Subcutaneous abdominal adipose tissue (tissue), 5 donors: Measurements from ENCODE around the gene SULT4A1.

Experiments
- H3K27ac ChIP-seq: one replicate; pipeline ENCODE4 v1.7.0; 2013; ENCODE audit warnings: low read depth, mild to moderate bottlenecking, inconsistent platforms, low read length, moderate library complexity
- H3K27me3 ChIP-seq, 5 donors: one replicate each; pipeline ENCODE4 v1.7.0; 2013; ENCODE audit warnings: low read length in 5 of 5, inconsistent platforms in 1 of 5; ENCODE audit not compliant: control insufficient read depth in 5 of 5, insufficient read depth in 4 of 5
- H3K36me3 ChIP-seq, 5 donors: one replicate each; pipeline ENCODE4 v1.7.0; 2013; ENCODE audit warnings: low read length in 5 of 5; ENCODE audit not compliant: control insufficient read depth in 5 of 5, insufficient read depth in 5 of 5
- H3K4me1 ChIP-seq, 5 donors: one replicate each; pipeline ENCODE4 v1.7.0; 2013; ENCODE audit warnings: low read length in 5 of 5, mild to moderate bottlenecking in 3 of 5, moderate library complexity in 1 of 5; ENCODE audit not compliant: control insufficient read depth in 5 of 5, insufficient read depth in 5 of 5
- H3K4me3 ChIP-seq, 5 donors: one replicate each; pipeline ENCODE4 v1.7.0; 2013; ENCODE audit warnings: low read length in 5 of 5, low read depth in 1 of 5
- H3K9ac ChIP-seq, 5 donors: one replicate each; pipeline ENCODE4 v1.7.0; 2013; ENCODE audit warnings: low read length in 5 of 5, mild to moderate bottlenecking in 4 of 5, moderate library complexity in 3 of 5
- H3K9me3 ChIP-seq, 5 donors: one replicate each; pipeline ENCODE4 v1.7.0; 2013; ENCODE audit warnings: low read length in 5 of 5; ENCODE audit not compliant: control insufficient read depth in 5 of 5
- donor health status: healthy.
- donor health status: healthy.
- donor health status: healthy.
- donor health status: healthy.
- donor health status: healthy.

SULT4A1 gene

DNA sequence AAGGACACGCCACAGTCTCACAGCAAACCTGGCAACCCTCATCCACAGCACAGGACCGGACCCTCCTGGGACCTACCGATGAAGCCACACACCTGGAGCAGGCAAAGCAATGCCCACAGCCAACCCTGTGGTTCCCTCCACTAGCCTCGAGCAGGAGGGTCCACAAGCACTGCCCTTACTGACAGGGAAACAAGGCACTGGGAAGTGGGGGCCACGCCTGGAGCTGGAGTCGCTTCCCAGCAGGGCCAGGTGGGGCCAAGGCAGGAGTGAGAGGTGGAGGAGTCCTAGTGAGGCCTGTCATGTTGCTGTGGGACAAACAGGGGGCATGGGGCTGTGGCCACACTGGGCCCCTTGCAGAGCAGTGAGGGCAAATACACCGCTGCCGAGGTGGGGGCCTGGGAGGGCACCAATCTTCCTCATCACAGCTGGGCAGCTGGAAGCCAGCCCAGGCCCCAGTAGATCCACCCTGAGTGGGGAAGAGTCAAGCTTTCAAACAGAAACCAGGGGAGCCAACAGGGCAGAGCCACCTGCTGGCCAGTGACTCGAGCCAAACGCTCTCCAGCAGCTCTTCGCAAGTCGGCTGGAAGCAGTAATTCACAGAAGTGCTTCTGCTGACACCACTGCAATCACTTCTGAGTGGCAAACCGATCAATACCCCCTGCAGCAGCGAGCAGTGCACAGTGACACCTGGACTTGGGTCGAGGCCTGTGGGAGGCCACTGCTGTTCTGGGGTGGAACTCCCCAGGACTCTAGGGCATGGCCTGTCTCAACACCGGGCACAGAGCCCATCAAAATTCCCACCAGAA, 13.7 kb downstream of the SULT4A1 start:
- Histone ChIP-seq H3K9ac (no peak overlapping the region), H3K36me3 (no peaks in the 10 kb centered on the region), H3K27ac (no peak overlapping the region), H3K4me3 (no peak overlapping the region), H3K27me3 (peaks cover 8 to 35% (median 12%) of the 10 kb centered on the region in 5 donors), H3K9me3 (no peaks in the 10 kb centered on the region), H3K4me1 (peaks cover 0 to 3% (median 0%) of the 10 kb centered on the region in 5 donors)

DNA sequence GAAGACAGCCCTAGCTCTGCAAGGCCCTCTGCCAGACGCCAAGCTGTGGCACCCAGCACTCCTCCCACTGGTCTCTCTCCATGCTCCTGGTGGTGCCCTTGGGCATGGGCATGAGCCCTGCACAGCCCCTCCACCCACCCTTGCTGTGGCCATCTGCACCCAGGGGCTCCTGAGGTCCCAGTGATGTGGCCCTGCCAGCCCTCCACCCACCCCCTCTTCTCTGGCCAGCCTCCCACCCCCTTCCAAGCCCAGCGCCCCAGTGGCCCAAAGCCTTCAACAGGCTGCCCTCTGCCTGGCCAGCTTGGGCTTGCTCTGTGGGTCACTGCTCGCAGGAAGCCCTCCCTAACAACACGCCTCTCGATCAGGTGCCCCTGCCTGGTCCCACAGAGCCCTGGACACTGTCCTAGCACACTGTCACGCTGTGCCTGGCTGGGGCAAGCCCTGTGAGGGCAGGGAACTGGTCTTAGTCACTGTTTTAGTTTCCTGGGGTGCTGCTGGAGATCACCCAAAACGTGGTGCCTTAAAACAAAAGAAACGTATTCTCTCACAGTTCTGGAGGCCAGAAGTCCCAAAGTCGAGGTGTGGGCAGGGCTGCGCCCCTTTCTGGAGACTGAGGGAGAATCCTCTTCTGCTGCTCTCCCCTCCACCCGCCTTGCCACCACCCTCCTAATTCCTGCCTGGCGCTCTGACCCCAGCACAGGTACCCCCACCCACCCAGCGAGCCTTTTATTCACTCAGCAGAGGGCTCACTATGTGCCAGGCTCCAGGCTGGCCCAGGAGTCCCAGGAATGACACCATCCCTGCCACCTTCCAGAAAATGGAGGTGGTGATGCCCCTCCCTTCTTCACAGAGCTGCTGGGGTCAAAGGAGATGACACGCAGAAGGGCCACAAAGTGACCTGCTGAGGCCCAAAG, 14.7 kb downstream of the SULT4A1 start:
- H3K4me1 ChIP-seq, result no peaks in the 10 kb centered on the region
- no peak overlapping the region for H3K9ac ChIP-seq
- H3K27ac ChIP-seq, result no peak overlapping the region
- H3K36me3 ChIP-seq, result no peaks in the 10 kb centered on the region
- no peak overlapping the region for H3K4me3 ChIP-seq
- peaks cover 8 to 34% (median 11%) of the 10 kb centered on the region in 5 donors for H3K27me3 ChIP-seq
- no peaks in the 10 kb centered on the region for H3K9me3 ChIP-seq

DNA sequence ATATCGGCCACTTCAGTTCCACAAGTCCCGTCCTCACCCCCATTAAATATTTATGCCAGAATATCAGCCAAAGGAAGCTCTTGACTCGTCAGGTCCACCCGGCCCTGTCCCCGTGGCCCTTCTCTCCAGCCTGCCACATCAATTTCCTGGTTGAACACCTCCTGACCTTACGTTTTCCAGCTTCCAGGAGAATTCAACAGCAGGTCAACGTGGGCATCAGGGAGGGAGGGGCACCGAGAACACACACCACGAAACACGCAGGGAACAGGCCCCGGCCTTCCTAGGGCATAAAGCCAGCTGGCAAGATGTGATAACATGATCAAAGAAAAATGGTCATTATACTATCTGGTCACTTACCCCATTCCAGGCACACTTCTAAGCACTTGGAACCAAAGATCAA, 15.3 kb downstream of the SULT4A1 start:
- no peaks in the 10 kb centered on the region for H3K4me1 ChIP-seq
- no peak overlapping the region for H3K4me3 ChIP-seq
- H3K9me3 ChIP-seq, result no peaks in the 10 kb centered on the region
- no peak overlapping the region for H3K9ac ChIP-seq
- H3K27ac ChIP-seq, result no peak overlapping the region
- peaks cover 8 to 30% (median 11%) of the 10 kb centered on the region in 5 donors for H3K27me3 ChIP-seq
- H3K36me3 ChIP-seq, result no peaks in the 10 kb centered on the region

DNA sequence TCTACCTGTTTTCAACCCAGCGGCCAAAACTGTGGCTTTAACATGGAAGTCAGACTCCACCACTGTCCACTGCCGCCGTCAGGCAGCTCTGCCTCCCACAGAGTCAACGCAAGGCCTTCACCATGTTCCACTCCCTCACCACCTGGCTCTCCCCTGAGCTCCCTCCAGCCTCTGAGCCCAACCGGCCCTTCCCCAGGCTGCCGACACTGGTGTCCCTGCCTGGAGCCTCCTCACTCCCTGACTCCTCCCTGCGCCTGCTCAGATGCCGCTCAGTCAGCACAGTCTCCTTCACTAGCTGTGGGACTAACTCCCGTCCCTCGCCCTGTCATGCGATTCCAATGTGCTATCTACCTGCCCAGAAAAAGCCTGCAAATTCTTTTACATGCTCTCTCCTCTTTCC, 16.3 kb downstream of the SULT4A1 start:
- Histone ChIP-seq H3K9ac (no peak overlapping the region), H3K4me1 (no peaks in the 10 kb centered on the region), H3K27me3 (peaks cover 0 to 21% (median 11%) of the 10 kb centered on the region in 5 donors), H3K27ac (no peak overlapping the region), H3K4me3 (no peak overlapping the region), H3K36me3 (no peaks in the 10 kb centered on the region), H3K9me3 (no peaks in the 10 kb centered on the region)

DNA sequence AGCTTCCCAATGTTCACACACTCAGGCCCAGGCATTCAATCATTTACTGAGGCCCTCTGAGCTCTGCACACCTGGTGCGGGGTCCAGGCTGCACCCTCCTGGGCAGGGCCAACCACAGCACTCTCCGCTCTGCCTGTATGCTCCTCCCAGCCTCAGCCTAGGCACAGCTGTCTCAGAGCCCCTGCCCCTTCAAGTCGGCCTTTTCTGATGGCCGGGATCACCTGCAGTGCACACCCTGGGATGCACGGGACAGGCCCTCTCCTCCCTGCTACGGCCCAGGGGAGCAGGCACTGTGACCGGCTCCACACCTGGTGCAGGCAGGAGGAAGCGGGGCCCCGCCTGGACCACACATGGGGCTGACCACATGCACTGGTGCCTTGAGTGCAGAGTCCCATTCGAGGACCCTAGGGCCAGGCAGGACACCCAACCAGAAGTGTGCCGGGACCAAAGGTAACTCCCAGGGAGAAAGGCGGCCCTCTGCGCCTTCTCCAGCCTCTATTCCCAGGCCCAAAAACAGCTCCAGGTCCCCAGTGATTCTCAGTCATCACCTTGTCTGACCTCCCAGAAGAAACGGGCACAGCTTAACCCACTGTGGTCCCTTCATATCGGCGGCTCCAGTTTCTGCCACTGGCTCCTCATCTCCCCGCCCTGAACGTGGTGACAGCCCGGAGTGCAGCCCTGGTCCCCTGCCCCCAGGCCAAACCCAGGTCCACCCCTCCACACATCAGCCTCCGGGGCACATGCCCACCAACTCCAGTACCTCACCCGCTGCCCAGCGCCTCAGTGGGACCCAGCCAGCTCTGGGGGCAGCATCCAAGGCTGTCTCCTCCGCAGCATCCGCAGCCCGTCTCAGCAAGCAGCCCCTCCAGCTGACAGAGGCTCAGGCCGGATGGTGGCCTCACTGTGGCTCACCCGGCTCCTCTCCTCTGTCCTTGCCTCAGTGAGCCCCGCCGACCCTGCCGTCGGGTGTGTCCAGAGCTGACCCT, 17.5 kb downstream of the SULT4A1 start:
- Histone ChIP-seq H3K4me1 (no peaks in the 10 kb centered on the region), H3K9me3 (no peaks in the 10 kb centered on the region), H3K27me3 (peaks cover 0 to 19% (median 7%) of the 10 kb centered on the region in 5 donors), H3K36me3 (no peaks in the 10 kb centered on the region), H3K4me3 (no peak overlapping the region), H3K9ac (no peak overlapping the region), H3K27ac (no peak overlapping the region)

DNA sequence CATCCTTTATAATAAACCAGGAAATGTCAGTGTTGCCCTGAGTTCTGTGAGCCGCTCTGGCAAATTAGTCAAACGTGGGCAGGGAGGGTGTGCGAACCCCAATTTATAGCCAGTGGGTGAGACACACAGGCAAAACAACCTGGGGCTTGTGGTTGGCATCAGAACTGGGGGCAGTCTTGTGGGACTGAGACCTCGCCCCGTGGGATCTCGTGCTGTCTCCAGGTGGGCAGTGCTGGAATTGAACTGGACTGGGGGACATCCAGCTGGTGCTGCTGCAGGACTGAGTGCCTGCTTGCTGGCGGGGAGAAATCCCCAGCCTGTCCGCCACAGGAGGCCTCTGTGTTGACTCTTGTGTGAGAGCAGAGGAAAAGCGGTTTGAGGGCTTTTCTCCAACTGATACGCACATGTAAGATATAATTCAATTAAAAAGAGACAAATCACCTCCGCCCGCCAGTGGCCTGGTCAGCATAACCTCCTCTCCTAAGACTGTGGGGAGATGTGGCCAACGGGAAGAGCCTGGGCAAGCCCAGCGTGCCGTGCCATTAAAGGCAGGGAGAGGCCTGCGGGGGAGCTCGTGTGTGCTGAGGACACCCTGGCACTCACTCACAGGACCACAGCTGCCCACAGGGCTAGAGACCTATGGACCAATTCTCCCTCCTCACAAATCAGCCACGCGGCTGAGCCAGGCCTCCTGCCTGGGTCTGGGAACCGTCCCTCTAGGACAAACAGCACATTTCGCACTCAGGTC, 18.4 kb downstream of the SULT4A1 start:
- H3K9me3 ChIP-seq, result no peaks in the 10 kb centered on the region
- H3K9ac ChIP-seq, result no peak overlapping the region
- H3K4me3 ChIP-seq, result no peak overlapping the region
- no peak overlapping the region for H3K27ac ChIP-seq
- no peaks in the 10 kb centered on the region for H3K4me1 ChIP-seq
- H3K36me3 ChIP-seq, result no peaks in the 10 kb centered on the region
- peaks cover 0 to 18% (median 7%) of the 10 kb centered on the region in 5 donors for H3K27me3 ChIP-seq

DNA sequence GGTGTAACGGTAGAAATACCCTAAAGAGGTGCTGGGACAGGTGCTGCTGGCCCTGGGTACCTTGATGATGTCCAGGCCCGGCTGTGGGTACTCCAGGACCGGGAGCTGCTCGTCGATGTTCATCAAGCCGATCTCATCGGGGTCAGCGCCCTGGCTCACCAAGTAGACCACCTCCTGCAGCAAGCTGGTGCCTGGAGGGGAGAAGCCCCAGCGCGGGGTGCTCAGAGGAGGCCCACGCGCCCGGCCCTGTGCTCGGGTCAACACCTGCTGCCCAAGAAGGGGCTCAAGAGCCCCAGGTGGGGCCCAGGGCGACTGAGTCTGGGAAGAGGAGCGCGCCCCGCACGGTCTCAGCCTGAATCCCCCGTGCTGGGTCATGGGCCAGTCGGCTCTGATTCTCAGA, 20.6 kb downstream of the SULT4A1 start:
- Histone ChIP-seq H3K36me3 (no peaks in the 10 kb centered on the region), H3K27ac (no peak overlapping the region), H3K9ac (no peak overlapping the region), H3K9me3 (no peaks in the 10 kb centered on the region), H3K4me3 (no peak overlapping the region), H3K27me3 (peaks cover 0 to 16% (median 7%) of the 10 kb centered on the region in 5 donors), H3K4me1 (no peaks in the 10 kb centered on the region)

DNA sequence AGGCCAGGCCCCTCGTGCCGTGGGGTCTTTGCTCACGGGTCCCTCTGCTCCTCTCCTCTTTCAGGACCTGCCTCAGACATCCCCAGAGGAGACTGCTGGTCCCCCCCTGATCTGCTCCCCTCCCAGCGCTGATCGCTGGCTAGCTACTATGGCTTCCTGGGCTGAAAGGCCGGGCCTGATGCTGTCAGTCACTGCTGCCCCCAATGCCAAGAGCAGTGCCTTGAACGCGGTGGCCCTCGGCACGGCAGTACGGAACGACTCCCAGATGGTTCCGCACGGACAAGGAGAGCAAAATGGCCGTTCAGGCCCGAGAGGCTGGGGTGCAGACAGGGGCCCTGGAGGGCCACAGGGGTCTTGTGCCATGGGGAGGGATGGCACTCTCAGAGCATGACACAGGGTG, 21.5 kb downstream of the SULT4A1 start:
- H3K36me3 ChIP-seq, result no peaks in the 10 kb centered on the region
- no peak overlapping the region for H3K27ac ChIP-seq
- H3K4me3 ChIP-seq, result no peak overlapping the region
- H3K4me1 ChIP-seq, result no peaks in the 10 kb centered on the region
- no peak overlapping the region for H3K9ac ChIP-seq
- peaks cover under 1 to 12% (median 7%) of the 10 kb centered on the region in 5 donors for H3K27me3 ChIP-seq
- no peaks in the 10 kb centered on the region for H3K9me3 ChIP-seq

DNA sequence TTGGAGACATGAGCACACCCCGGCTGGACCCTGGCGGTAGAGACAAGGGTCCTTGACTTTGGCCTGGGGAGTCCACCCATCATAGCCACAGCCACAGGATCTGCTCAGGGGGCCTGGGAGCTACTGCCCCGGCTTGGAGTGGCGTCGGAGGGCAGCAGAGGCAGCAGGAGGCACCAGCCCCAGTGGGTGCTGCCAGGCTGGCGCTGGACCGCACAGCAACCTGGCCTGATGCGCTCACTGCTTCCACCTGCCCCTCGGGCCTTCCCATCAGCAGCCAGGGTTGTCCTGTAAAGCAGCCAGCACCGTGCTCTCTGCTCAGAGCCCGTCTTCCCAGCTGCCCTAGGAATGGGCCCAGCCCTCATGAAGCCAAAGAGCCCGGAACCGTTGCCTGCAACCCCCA, 21.9 kb downstream of the SULT4A1 start:
- Histone ChIP-seq H3K36me3 (no peaks in the 10 kb centered on the region), H3K27me3 (peaks cover 3 to 13% (median 5%) of the 10 kb centered on the region in 5 donors), H3K4me3 (no peak overlapping the region), H3K4me1 (no peaks in the 10 kb centered on the region), H3K27ac (no peak overlapping the region), H3K9ac (no peak overlapping the region), H3K9me3 (no peaks in the 10 kb centered on the region)
